Adrenal gland (tissue), 12 donors: ENCODE results near the gene TRIM37. TPM values are rescaled to one million over a fixed set of nuclear protein-coding genes. Genes with fewer than 3 reads are reported as not detected.

Experiments
- DNase-seq, 7 donors: peaks; one replicate each; pipeline ENCODE4 v3.0.0-alpha.2; 2019 to 2020
- H3K27ac ChIP-seq, 5 donors: fragments of 200-600 bp; sonication (generic) in 4 of 5; 1 replicate in 3 of 5; 2 replicates in 2 of 5; pipeline versions ENCODE4 v1.5.1 to v1.8.0; 2016 to 2020; ENCODE audit warnings: mild to moderate bottlenecking in 1 of 5
- H3K27me3 ChIP-seq: fragments of 200-600 bp; 2 replicates; pipeline ENCODE4 v1.8.0; 2021
- H3K36me3 ChIP-seq, 2 donors: fragments of 200-600 bp; replicated peaks in 1 of 2; 1 replicate in 1 of 2; 2 replicates in 1 of 2; pipeline versions ENCODE4 v1.5.1 to v1.8.0; 2018 to 2022
- H3K4me1 ChIP-seq, 2 donors: fragments of 200-600 bp; replicated peaks in 1 of 2; 1 replicate in 1 of 2; 2 replicates in 1 of 2; pipeline versions ENCODE4 v1.5.1 to v1.8.0; 2018 to 2021
- H3K4me3 ChIP-seq, 4 donors: fragments of 200-600 bp; sonication (generic) in 3 of 4; one replicate each; pipeline ENCODE4 v1.5.1; 2016 to 2018
- H3K9me3 ChIP-seq, 3 donors: fragments of 200-600 bp; sonication (generic) in 1 of 3; replicated peaks in 1 of 3; 1 replicate in 2 of 3; 2 replicates in 1 of 3; pipeline versions ENCODE4 v1.5.1 to v1.8.0; 2016 to 2021
- POLR2A ChIP-seq, 2 donors: fragments of 450-650 bp; IDR thresholded peaks; one replicate each; pipeline ENCODE4 v1.6.1; 2017; ENCODE audit warnings: antibody characterized with exemption in 2 of 2, mild to moderate bottlenecking in 2 of 2, moderate library complexity in 1 of 2
- whole genome bisulfite sequencing, 4 donors: extraction: QIAGEN DNeasy Blood & Tissue Kit in 2 of 4; methylation state at CpG; one replicate each; pipeline versions ENCODE4 v1.1.5 to v1.1.7; 2013 to 2017; 5-methylcytosine and 5-hydroxymethylcytosine counted together
- intact Hi-C, 2 donors: fragments of 100-400 bp; cut with DNase I; formaldehyde crosslinking; loops; one replicate each; pipeline versions ENCODE4 v1.14.1 to v1.15.0; 2022 to 2023
- polyA plus RNA-seq, 3 donors: library from polyadenylated mRNA; stranded (reverse); fragments of 200-250 nt in 2 of 3; fragments of 350-450 nt in 1 of 3; fragmentation: Illumina TruSeq in 1 of 3; extraction: RNeasy Lipid Tissue Mini Kit (QIAGEN cat#74804) in 1 of 3; gene quantifications; one replicate each; pipeline ENCODE4 v1.2.3, GENCODE V29; 2013 to 2014
- total RNA-seq, 9 donors: library from RNA; depleted of rRNA in 4 of 9; stranded (reverse); fragments of >200 nt in 4 of 9; fragments of 120-200 nt in 1 of 9; fragmentation: NEBNext Ultra II Directional in 1 of 9; extraction: Animal tissue kit (Norgen Biotek cat#: 25700) in 1 of 9; gene quantifications; one replicate each; pipeline versions ENCODE4 v1.1.0 to v1.2.4, GENCODE V29; 2013 to 2023
- TF ChIP-seq, protein P1 (sequence below), 6 experiments: fragments of 450-650 bp in 4 of 6; fragments of 200-600 bp in 2 of 6; sonication (generic) in 1 of 6; IDR thresholded peaks; 1 replicate in 5 of 6; 2 replicates in 1 of 6; pipeline versions ENCODE4 v1.5.1 to v1.8.0; 2016 to 2021; ENCODE audit warnings: antibody characterized with exemption in 6 of 6, mild to moderate bottlenecking in 2 of 6, moderate library complexity in 1 of 6
- donor health status: healthy with polysubstance abuse.
- donor health status: Bipolar disorder and iron deficiency.
- donor health status: DM: yes; HTN: yes; CAD: no.
- donor health status: DM: no; HTN: no; CAD: no.
- donor health status: DM: no; HTN: no; CAD: no.
- donor health status: DM: yes; HTN: yes; CAD: no.

The TRIM37 gene
- total and polyA plus RNA-seq, 12 donors: 6.0 to 37.2 (median 25.0) TPM

DNA sequence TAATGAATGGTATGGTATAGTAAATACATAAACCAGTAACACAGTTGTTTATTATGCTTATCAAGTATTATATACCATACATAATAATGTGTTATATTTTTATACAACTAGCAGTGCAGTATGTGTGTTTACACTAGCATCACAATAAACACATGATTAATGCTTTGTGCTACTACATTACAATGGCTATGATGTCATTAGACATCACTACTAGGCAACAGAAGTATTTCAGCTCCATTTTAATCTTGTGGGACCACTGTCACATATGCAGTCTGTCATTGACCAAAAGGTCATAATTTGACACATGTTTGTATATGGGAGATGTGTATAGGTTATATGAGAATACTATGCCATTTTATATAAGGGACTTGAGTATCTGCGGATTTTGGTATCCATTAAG lies 32.7 kb downstream of the TRIM37 start:
- intact Hi-C loops: no loop called here
- Histone ChIP-seq H3K27me3 (no peaks in the 10 kb centered on the region), H3K4me1 (no peaks in the 10 kb centered on the region), H3K36me3 (peaks cover 0 to 46% of the 10 kb centered on the region in 2 donors), H3K27ac (no peak overlapping the region), H3K4me3 (no peak overlapping the region), H3K9me3 (no peaks in the 10 kb centered on the region)
- TF ChIP-seq, protein P1, sequence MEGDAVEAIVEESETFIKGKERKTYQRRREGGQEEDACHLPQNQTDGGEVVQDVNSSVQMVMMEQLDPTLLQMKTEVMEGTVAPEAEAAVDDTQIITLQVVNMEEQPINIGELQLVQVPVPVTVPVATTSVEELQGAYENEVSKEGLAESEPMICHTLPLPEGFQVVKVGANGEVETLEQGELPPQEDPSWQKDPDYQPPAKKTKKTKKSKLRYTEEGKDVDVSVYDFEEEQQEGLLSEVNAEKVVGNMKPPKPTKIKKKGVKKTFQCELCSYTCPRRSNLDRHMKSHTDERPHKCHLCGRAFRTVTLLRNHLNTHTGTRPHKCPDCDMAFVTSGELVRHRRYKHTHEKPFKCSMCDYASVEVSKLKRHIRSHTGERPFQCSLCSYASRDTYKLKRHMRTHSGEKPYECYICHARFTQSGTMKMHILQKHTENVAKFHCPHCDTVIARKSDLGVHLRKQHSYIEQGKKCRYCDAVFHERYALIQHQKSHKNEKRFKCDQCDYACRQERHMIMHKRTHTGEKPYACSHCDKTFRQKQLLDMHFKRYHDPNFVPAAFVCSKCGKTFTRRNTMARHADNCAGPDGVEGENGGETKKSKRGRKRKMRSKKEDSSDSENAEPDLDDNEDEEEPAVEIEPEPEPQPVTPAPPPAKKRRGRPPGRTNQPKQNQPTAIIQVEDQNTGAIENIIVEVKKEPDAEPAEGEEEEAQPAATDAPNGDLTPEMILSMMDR (IDR thresholded peaks at IDR 0.05): no peak
- TF ChIP-seq POLR2A (IDR thresholded peaks at IDR 0.05): no peak
- WGBS, 4 donors: 95 to 100% (median 97%) methylated on average over 1 of the region's 1 CpG
- DNase-seq: no peak

DNA sequence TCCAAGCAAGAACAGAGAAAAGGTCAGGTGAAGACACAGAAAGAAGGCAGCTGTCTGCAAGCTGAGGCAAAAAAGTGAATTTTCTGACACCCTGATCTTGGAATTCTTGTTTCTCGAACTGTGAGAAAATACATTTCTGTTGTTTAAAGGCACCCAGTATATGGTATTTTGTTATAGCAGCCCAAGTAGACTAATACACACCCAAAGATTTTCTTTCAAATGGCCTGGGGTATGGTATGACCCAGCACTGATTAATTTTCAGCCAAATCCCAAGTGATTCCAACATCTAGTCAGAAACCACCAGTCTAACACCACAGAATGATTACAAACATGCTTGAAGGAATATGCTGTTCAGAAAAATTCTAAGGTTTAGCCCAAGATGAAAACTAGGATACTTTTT lies 36.8 kb downstream of the TRIM37 start:
- H3K36me3 ChIP-seq: peaks cover 0 to 35% of the 10 kb centered on the region in 2 donors

DNA sequence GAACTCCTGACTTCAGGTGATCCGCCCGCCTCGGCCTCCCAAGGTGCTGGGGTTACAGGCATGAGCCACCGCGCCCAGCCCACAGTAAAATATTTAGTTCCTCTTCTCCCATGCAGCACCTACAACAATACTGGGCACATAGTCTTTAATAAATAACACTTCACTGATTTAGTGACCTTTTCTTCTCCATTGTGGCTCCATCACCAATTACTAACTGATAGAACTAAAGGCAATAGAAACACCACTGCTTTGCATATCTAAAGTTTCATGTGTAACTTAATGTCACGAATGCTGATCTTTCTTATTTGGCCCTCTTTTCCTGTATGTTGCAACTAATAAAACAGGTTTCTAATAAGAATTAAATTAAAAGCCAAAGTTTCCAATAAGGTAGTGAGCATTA lies 38.9 kb downstream of the TRIM37 start:
- H3K27ac ChIP-seq: no peak overlapping the region
- no peak overlapping the region for H3K4me3 ChIP-seq
- no peak for DNase-seq
- intact Hi-C loops: no loop called here
- peaks cover 0 to 26% of the 10 kb centered on the region in 2 donors for H3K36me3 ChIP-seq
- no peak for TF ChIP-seq POLR2A (IDR thresholded peaks at IDR 0.05)
- TF ChIP-seq, protein P1 (IDR thresholded peaks at IDR 0.05): no peak
- H3K27me3 ChIP-seq: no peaks in the 10 kb centered on the region
- no peaks in the 10 kb centered on the region for H3K9me3 ChIP-seq
- H3K4me1 ChIP-seq: no peaks in the 10 kb centered on the region
- 95 to 98% (median 97%) methylated on average over 6 of the region's 6 CpGs for WGBS, 4 donors

More for the DNA sequence above, 36.8 kb downstream of the TRIM37 start:
- Histone ChIP-seq H3K27me3 (no peaks in the 10 kb centered on the region), H3K27ac (no peak overlapping the region), H3K9me3 (no peaks in the 10 kb centered on the region), H3K4me3 (no peak overlapping the region), H3K4me1 (no peaks in the 10 kb centered on the region)
- no peak for DNase-seq
- TF ChIP-seq, protein P1 (IDR thresholded peaks at IDR 0.05): no peak
- no peak for TF ChIP-seq POLR2A (IDR thresholded peaks at IDR 0.05)
- WGBS, 4 donors: 89 to 100% (median 98%) methylated on average over 1 of the region's 1 CpG
- intact Hi-C loops: no loop called here

DNA sequence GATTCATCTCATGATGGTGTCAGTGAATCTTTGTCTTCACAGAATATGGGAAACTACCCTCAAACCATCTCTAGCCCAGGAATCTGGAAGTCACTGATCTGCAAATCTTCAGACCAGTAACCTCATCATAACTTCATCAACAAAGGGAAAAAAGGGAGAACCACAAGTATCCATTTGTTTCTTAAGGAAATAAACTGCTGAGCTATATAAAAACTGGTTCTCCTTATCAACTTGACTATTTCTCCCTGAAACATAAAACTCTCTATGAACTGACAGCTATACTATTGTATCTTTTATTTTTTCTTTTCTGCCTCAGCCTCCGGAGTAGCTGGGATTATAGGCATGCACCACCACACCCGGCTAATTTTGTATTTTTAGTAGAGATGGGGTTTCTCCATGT lies 39.3 kb downstream of the TRIM37 start:
- no peak overlapping the region for H3K27ac ChIP-seq
- H3K27me3 ChIP-seq: no peaks in the 10 kb centered on the region
- no peak for TF ChIP-seq POLR2A (IDR thresholded peaks at IDR 0.05)
- TF ChIP-seq, protein P1 (IDR thresholded peaks at IDR 0.05): no peak
- intact Hi-C loops: no loop called here
- 94 to 99% (median 97%) methylated on average over 2 of the region's 2 CpGs for WGBS, 4 donors
- no peak for DNase-seq
- H3K4me1 ChIP-seq: no peaks in the 10 kb centered on the region
- H3K36me3 ChIP-seq: peaks cover 0 to 24% of the 10 kb centered on the region in 2 donors
- H3K4me3 ChIP-seq: no peak overlapping the region
- no peaks in the 10 kb centered on the region for H3K9me3 ChIP-seq
